Sigmoid colon (tissue), 4 donors: Measurements from ENCODE around the gene MTF2.

Experiments used
- EP300 ChIP-seq, 4 donors: sonication (generic); formaldehyde crosslinking; IDR thresholded peaks; one replicate each; pipeline ENCODE4 v1.6.1; 2017; ENCODE audit warnings: antibody characterized with exemption in 4 of 4
- POLR2A ChIP-seq, 2 donors: fragments of 450-650 bp; IDR thresholded peaks; one replicate each; pipeline ENCODE4 v1.6.1; 2016; ENCODE audit warnings: antibody characterized with exemption in 2 of 2, mild to moderate bottlenecking in 2 of 2, moderate library complexity in 2 of 2
- POLR2AphosphoS5 ChIP-seq, 4 donors: sonication (generic); formaldehyde crosslinking; IDR thresholded peaks; one replicate each; pipeline ENCODE4 v1.6.1; 2017; ENCODE audit warnings: antibody characterized with exemption in 4 of 4
- TF ChIP-seq, protein P1 (sequence below), 4 experiments: fragments of 450-650 bp in 3 of 4; fragments of 200-600 bp in 1 of 4; IDR thresholded peaks; one replicate each; pipeline ENCODE4 v1.5.1; 2016 to 2019; ENCODE audit warnings: antibody characterized with exemption in 4 of 4, mild to moderate bottlenecking in 3 of 4, moderate library complexity in 2 of 4

- TF ChIP-seq, protein P1, sequence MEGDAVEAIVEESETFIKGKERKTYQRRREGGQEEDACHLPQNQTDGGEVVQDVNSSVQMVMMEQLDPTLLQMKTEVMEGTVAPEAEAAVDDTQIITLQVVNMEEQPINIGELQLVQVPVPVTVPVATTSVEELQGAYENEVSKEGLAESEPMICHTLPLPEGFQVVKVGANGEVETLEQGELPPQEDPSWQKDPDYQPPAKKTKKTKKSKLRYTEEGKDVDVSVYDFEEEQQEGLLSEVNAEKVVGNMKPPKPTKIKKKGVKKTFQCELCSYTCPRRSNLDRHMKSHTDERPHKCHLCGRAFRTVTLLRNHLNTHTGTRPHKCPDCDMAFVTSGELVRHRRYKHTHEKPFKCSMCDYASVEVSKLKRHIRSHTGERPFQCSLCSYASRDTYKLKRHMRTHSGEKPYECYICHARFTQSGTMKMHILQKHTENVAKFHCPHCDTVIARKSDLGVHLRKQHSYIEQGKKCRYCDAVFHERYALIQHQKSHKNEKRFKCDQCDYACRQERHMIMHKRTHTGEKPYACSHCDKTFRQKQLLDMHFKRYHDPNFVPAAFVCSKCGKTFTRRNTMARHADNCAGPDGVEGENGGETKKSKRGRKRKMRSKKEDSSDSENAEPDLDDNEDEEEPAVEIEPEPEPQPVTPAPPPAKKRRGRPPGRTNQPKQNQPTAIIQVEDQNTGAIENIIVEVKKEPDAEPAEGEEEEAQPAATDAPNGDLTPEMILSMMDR (IDR thresholded peaks at IDR 0.05) = no peak
- no peak for TF ChIP-seq POLR2A (IDR thresholded peaks at IDR 0.05)
- TF ChIP-seq EP300 (IDR thresholded peaks at IDR 0.05) = no peak
- no peak for TF ChIP-seq POLR2AphosphoS5 (IDR thresholded peaks at IDR 0.05)
Measured at GRCh38 chr1:93029317-93029716, 49.8 kb upstream of the MTF2 start.
